Endodermal cell (in vitro differentiated cells): ENCODE data around the gene PSD. TPM values are rescaled to one million over a fixed set of nuclear protein-coding genes. Genes with fewer than 3 reads are reported as not detected.
A peak's percentile ranks its signal among the peaks of the same experiment; 100 is the strongest.

Experiments
- DNase-seq: peaks from one replicate; pipeline ENCODE4 v3.0.0-alpha.2; 2017
- H3K27ac ChIP-seq: 2 replicates; pipeline ENCODE4 v1.5.1; 2013; ENCODE audit warnings: mild to moderate bottlenecking, low read depth, low read length, moderate library complexity
- H3K27me3 ChIP-seq: 2 replicates; pipeline ENCODE4 v1.6.1; 2013; ENCODE audit warnings: mild to moderate bottlenecking, low read length, moderate library complexity; ENCODE audit not compliant: insufficient read depth, control insufficient read depth, poor library complexity, severe bottlenecking
- H3K36me3 ChIP-seq: 2 replicates; pipeline ENCODE4 v1.7.0; 2013; ENCODE audit warnings: mild to moderate bottlenecking, low read length, moderate library complexity; ENCODE audit not compliant: control insufficient read depth, insufficient read depth
- H3K4me1 ChIP-seq: one replicate; pipeline ENCODE4 v1.7.0; 2013; ENCODE audit warnings: low read length; ENCODE audit not compliant: control insufficient read depth, insufficient read depth
- H3K4me3 ChIP-seq: 2 replicates; pipeline ENCODE4 v1.5.1; 2013; ENCODE audit warnings: mild to moderate bottlenecking, low read length, moderate library complexity
- H3K9ac ChIP-seq: 2 replicates; pipeline ENCODE4 v1.6.1; 2013; ENCODE audit warnings: mild to moderate bottlenecking, low read length, moderate library complexity; ENCODE audit not compliant: poor library complexity, severe bottlenecking; ENCODE audit errors: extremely low read depth
- H3K9me3 ChIP-seq: 2 replicates; pipeline ENCODE4 v1.6.1; 2013; ENCODE audit warnings: mild to moderate bottlenecking, low read length, moderate library complexity; ENCODE audit not compliant: control insufficient read depth
- H3K27ac Mint-ChIP-seq: 2 replicates; pipeline ENCODE4 v1.8.0; 2020; ENCODE audit warnings: mixed read lengths
- H3K27me3 Mint-ChIP-seq: 2 replicates; pipeline ENCODE4 v1.8.0; 2021; ENCODE audit warnings: mild to moderate bottlenecking, mixed read lengths; ENCODE audit not compliant: insufficient read depth
- H3K36me3 Mint-ChIP-seq: 2 replicates; pipeline ENCODE4 v1.8.0; 2020; ENCODE audit warnings: low read depth, mixed read lengths
- H3K4me1 Mint-ChIP-seq: 2 replicates; pipeline ENCODE4 v1.8.0; 2020; ENCODE audit warnings: mixed read lengths
- H3K4me3 Mint-ChIP-seq: 2 replicates; pipeline ENCODE4 v1.8.0; 2020; ENCODE audit warnings: mild to moderate bottlenecking, moderate library complexity, mixed read lengths
- H3K9me3 Mint-ChIP-seq: 2 replicates; pipeline ENCODE4 v1.8.0; 2020; ENCODE audit warnings: mild to moderate bottlenecking, mixed read lengths
- WGBS, 2 experiments: methylation state at CpG; one replicate each; pipeline versions ENCODE4 v1.1.5 to v1.1.7; 2013; ENCODE audit warnings: missing lambda C conversion rate in 2 of 2, mixed read lengths in 1 of 2; ENCODE audit not compliant: insufficient coverage in 1 of 2, insufficient read length in 1 of 2; 5-methylcytosine and 5-hydroxymethylcytosine counted together
- long read RNA-seq, 4 experiments: library from polyadenylated mRNA in 2 of 4; library from RNA in 1 of 4; library from capped mRNA in 1 of 4; stranded (forward) in 3 of 4; unstranded in 1 of 4; transcript quantifications; one replicate each; pipeline ENCODE4 v2.0.0, GENCODE V29; 2020 to 2021; ENCODE audit warnings: inconsistent platforms in 1 of 4
- polyA plus RNA-seq, 2 experiments: library from polyadenylated mRNA; stranded (reverse); fragments of 50-300 nt; gene quantifications; one replicate each; pipeline ENCODE4 v1.2.3, GENCODE V29; 2013
- total RNA-seq, 2 donors: library from RNA; stranded (reverse); fragmentation: NEBNext Ultra II Directional in 1 of 2; extraction: Animal tissue kit (Norgen Biotek cat#: 25700) in 1 of 2; gene quantifications; 2 replicates in 1 of 2; 3 replicates in 1 of 2; pipeline ENCODE4 v1.2.1, GENCODE V29; 2021
- TF ChIP-seq, protein P1 (sequence below): fragments of 200-600 bp; sonication (generic); conservative IDR thresholded peaks from 2 replicates; pipeline ENCODE4 v1.5.0; 2021; ENCODE audit warnings: antibody characterized with exemption, mild to moderate bottlenecking

The PSD gene
- total RNA-seq: 1 to 10 TPM; 2.8 to 8.3 TPM
- 9.2 TPM for polyA plus RNA-seq (2013, experiment 1 of 2)
- polyA plus RNA-seq (2013, experiment 2 of 2): 9.9 TPM
- long read RNA-seq, experiment 1: 0 reads
- long read RNA-seq, experiment 2, full-length matches to known transcripts: 1 of 7 reads
- long read RNA-seq, experiment 2, partial matches to known transcripts: 2 of 7 reads
- long read RNA-seq, experiment 2, other reads (novel, unspliced or antisense): 4 of 7 reads
- long read RNA-seq, experiment 3, partial matches to known transcripts: 0 of 1 reads
- long read RNA-seq, experiment 3, other reads (novel, unspliced or antisense): 1 of 1 reads
- long read RNA-seq, experiment 4: 0 reads

DNA sequence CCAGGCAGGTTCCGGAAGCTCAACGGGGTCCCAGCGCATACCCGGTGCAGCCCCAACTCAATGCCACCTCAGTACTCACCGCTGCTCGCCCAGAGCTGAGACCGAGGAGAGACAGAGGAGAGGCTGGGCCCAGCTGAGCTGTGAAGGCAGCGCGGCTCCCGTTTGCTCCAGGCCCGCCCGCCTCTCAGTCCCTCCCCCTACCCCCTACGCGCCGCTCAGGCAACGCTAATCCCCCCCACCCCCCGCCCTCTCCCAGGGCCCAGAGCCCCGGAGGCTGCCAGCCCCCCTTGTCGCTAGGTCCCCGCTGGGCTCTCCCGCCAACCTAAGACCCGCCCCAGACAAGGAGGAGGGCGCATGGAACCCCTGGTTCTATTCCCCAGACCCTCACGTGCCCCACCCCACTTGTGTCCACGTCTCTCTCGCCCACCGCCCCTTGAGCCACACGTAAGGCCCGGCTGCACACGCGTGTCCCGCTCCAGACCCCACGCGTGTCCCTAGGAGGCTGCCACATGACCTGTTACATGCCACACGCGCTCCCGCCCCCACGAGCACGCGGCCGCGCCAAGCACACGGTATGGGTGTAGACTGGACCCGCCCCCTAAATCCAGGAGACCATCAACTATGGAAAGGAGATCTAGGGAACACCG is at the start of gene PSD:
PSD (minus strand) TSS at position 164 of the 647 bp plus-strand sequence. CDS start 1,747 bp downstream, outside the sequence.
- peaks cover 10% of the 10 kb centered on the region for H3K4me1 ChIP-seq
- TF ChIP-seq, protein P1, sequence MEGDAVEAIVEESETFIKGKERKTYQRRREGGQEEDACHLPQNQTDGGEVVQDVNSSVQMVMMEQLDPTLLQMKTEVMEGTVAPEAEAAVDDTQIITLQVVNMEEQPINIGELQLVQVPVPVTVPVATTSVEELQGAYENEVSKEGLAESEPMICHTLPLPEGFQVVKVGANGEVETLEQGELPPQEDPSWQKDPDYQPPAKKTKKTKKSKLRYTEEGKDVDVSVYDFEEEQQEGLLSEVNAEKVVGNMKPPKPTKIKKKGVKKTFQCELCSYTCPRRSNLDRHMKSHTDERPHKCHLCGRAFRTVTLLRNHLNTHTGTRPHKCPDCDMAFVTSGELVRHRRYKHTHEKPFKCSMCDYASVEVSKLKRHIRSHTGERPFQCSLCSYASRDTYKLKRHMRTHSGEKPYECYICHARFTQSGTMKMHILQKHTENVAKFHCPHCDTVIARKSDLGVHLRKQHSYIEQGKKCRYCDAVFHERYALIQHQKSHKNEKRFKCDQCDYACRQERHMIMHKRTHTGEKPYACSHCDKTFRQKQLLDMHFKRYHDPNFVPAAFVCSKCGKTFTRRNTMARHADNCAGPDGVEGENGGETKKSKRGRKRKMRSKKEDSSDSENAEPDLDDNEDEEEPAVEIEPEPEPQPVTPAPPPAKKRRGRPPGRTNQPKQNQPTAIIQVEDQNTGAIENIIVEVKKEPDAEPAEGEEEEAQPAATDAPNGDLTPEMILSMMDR: no peak
- peak within 1 kb of the TSS; percentile 52 for H3K27ac Mint-ChIP-seq
- WGBS, 2 experiments: 1 to 3% methylated on average over 11 to 41 of the region's 45 CpGs
- H3K36me3 Mint-ChIP-seq: peaks cover 8% of the 10 kb centered on the region
- H3K9ac ChIP-seq: no peak within 1 kb of the TSS
- H3K27me3 ChIP-seq: peaks cover 14% of the 10 kb centered on the region
- H3K27ac ChIP-seq: no peak within 1 kb of the TSS
- no peaks in the 10 kb centered on the region for H3K9me3 ChIP-seq
- peaks cover 15% of the 10 kb centered on the region for H3K4me1 Mint-ChIP-seq
- peak within 1 kb of the TSS; percentile 88 for H3K4me3 Mint-ChIP-seq
- H3K27me3 Mint-ChIP-seq: peaks cover 26% of the 10 kb centered on the region
- H3K4me3 ChIP-seq: peak within 1 kb of the TSS; percentile 94
- peaks cover 8% of the 10 kb centered on the region for H3K36me3 ChIP-seq
- DNase-seq: peak; percentile 87
- H3K9me3 Mint-ChIP-seq: no peaks in the 10 kb centered on the region

DNA sequence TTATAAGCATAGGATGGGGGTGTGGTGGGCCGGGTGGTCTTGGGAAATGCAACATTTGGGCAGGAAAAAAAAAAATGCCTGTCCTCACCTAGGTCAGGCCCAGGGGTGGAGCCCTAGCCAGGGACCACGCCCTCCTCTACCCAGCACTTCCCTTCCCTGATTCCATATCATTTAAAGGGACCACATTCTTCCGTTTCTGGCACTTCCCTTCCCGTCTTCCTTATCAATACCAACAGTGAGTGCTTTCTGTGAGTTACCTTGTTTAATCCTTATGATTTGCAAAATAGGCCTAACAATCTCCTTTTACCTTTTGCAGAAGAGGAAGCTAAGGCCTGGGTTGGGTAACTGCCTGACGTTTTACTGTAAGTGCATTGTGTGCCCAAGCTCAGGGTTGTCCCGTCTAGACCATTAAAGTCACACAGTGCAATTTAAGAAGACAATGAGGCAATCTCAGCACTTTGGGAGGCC is 49.4 kb upstream of the PSD start:
- Mint-ChIP-seq H3K27ac (no peak overlapping the region), H3K4me3 (no peak overlapping the region), H3K27me3 (peaks cover 2% of the 10 kb centered on the region), H3K4me1 (peaks cover 14% of the 10 kb centered on the region), H3K36me3 (peaks cover 2% of the 10 kb centered on the region), H3K9me3 (no peaks in the 10 kb centered on the region)
- Histone ChIP-seq H3K27me3 (no peaks in the 10 kb centered on the region), H3K4me3 (no peak overlapping the region), H3K9me3 (no peaks in the 10 kb centered on the region), H3K36me3 (no peaks in the 10 kb centered on the region), H3K9ac (no peak overlapping the region), H3K27ac (no peak overlapping the region), H3K4me1 (no peaks in the 10 kb centered on the region)
- 86% methylated on average over 5 to 6 of the region's 6 CpGs for WGBS, 2 experiments
- TF ChIP-seq, protein P1: no peak
- DNase-seq: no peak

DNA sequence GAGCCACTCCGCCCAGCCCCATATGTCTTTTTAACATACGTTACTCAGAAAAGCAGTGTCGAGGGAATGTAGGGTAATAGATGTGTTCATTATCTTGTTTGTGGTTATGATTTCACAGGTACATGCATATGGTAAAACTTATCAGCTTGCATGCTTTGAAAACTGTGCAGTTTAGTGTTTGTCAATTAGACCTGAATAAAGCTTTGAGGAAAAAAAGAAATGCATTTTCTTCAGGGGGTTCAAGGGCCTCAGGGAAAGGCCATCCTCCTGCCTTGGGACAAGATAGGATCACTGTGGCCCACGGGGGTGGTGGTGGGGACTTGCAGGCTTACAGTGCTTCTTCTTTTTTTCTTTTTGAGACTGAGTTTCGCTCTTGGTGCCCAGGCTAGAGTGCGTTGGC is 48.7 kb upstream of the PSD start:
- Histone ChIP-seq H3K4me1 (no peaks in the 10 kb centered on the region), H3K4me3 (no peak overlapping the region), H3K27me3 (peaks cover 6% of the 10 kb centered on the region), H3K9ac (no peak overlapping the region), H3K36me3 (no peaks in the 10 kb centered on the region), H3K9me3 (no peaks in the 10 kb centered on the region), H3K27ac (no peak overlapping the region)
- H3K4me1 Mint-ChIP-seq: peaks cover 21% of the 10 kb centered on the region
- H3K9me3 Mint-ChIP-seq: no peaks in the 10 kb centered on the region
- peaks cover 2% of the 10 kb centered on the region for H3K36me3 Mint-ChIP-seq
- no peak overlapping the region for H3K27ac Mint-ChIP-seq
- peaks cover 8% of the 10 kb centered on the region for H3K27me3 Mint-ChIP-seq
- 79 to 90% methylated on average over 4 to 6 of the region's 6 CpGs for WGBS, 2 experiments
- TF ChIP-seq, protein P1: no peak
- no peak for DNase-seq
- H3K4me3 Mint-ChIP-seq: no peak overlapping the region
